Activated CD8-positive, alpha-beta T cell treated with anti-CD3 and anti-CD28 coated beads for 36 hours (primary cell): Measurements from ENCODE around the gene OTOGL. TPM values are rescaled to one million over a fixed set of nuclear protein-coding genes. Genes with fewer than 3 reads are reported as not detected.
"Not testable (repeated sequence)": the region's sequence is repeated elsewhere in the genome, so short reads cannot be mapped to it uniquely, and the experiment has no call there.

ENCODE experiments used
- ATAC-seq: fragments of 200-7000 bp; cut with Tn5 transposase; one replicate; pipeline ENCODE4 v1.10.0; 2021; ENCODE audit warnings: mild to moderate bottlenecking, moderate library complexity
- CTCF ChIA-PET: fragments of 350-600 bp; sonication (Branson Sonifier 250); formaldehyde crosslinking; loops from one replicate; lab custom pipeline; 2021; ENCODE audit warnings: antibody characterized with exemption; lab: Charles Lee
- POLR2A ChIA-PET: fragments of 350-600 bp; sonication (Branson Sonifier 250); formaldehyde crosslinking; loops from one replicate; lab custom pipeline; 2021; ENCODE audit warnings: antibody characterized with exemption; lab: Charles Lee
- DNase-seq: peaks from one replicate; pipeline ENCODE4 v3.0.0-alpha.2; 2020
- H3K27ac Mint-ChIP-seq: one replicate; pipeline ENCODE4 v1.8.0; 2021; ENCODE audit warnings: mild to moderate bottlenecking, mixed read lengths
- H3K27me3 Mint-ChIP-seq: one replicate; pipeline ENCODE4 v1.8.0; 2021; ENCODE audit warnings: mixed read lengths
- H3K36me3 Mint-ChIP-seq: one replicate; pipeline ENCODE4 v1.8.0; 2021; ENCODE audit warnings: low read depth, mixed read lengths
- H3K4me1 Mint-ChIP-seq: one replicate; pipeline ENCODE4 v1.8.0; 2021; ENCODE audit warnings: low read depth, mixed read lengths
- H3K4me3 Mint-ChIP-seq: one replicate; pipeline ENCODE4 v1.8.0; 2021; ENCODE audit warnings: mild to moderate bottlenecking, moderate library complexity, mixed read lengths
- H3K9me3 Mint-ChIP-seq: one replicate; pipeline ENCODE4 v1.8.0; 2021; ENCODE audit warnings: mixed read lengths
- CTCF ChIP-seq: fragments of 200-600 bp; IDR thresholded peaks from one replicate; pipeline ENCODE4 v1.8.0; 2022; ENCODE audit warnings: antibody characterized with exemption, mild to moderate bottlenecking
- intact Hi-C: fragments of 100-400 bp; cut with micrococcal nuclease; formaldehyde crosslinking; loops from one replicate; pipeline ENCODE4 v1.10.0; 2022
- total RNA-seq, 2 experiments: library from RNA; stranded (reverse); gene quantifications; one replicate each; pipeline ENCODE4 v1.2.3, GENCODE V29; 2021

Gene OTOGL
- total RNA-seq, 2 experiments from 2014 or later = not detected

- CTCF ChIA-PET = interaction anchor here (0.6 to 1.0 kb wide), 2 partner anchors 17 to 627 kb away, joined by 3 read pairs; no protein-coding TSS in a partner anchor
- DNase-seq (no peak), ATAC-seq (no peak)
- Mint-ChIP-seq H3K4me3 (no peak overlapping the region), H3K9me3 (no peaks in the 10 kb centered on the region), H3K27ac (no peak overlapping the region), H3K4me1 (no peaks in the 10 kb centered on the region), H3K27me3 (peaks cover 6% of the 10 kb centered on the region), H3K36me3 (no peaks in the 10 kb centered on the region)
- TF ChIP-seq CTCF = no peak
- POLR2A ChIA-PET = no interaction called here
- intact Hi-C loops = no loop called here
Observed at GRCh38 chr12:80211671-80212070, 112.3 kb downstream of the OTOGL start.

GRCh38 chr12:80212938-80213645 is 113.8 kb downstream of the OTOGL start:
- H3K4me1 Mint-ChIP-seq = no peaks in the 10 kb centered on the region
- intact Hi-C loops = no loop called here
- no peaks in the 10 kb centered on the region for H3K9me3 Mint-ChIP-seq
- no peak for ATAC-seq
- H3K4me3 Mint-ChIP-seq = no peak overlapping the region
- H3K27me3 Mint-ChIP-seq = peaks cover 6% of the 10 kb centered on the region
- ChIA-PET POLR2A (no interaction called here), CTCF (no interaction called here)
- no peak for DNase-seq
- no peak overlapping the region for H3K27ac Mint-ChIP-seq
- H3K36me3 Mint-ChIP-seq = no peaks in the 10 kb centered on the region
- TF ChIP-seq CTCF = no peak

- no peak for TF ChIP-seq CTCF
- H3K4me3 Mint-ChIP-seq = no peak overlapping the region
- no peak for ATAC-seq
Observed at GRCh38 chr12:80213871-80214270, 114.5 kb downstream of the OTOGL start.

GRCh38 chr12:80217011-80217535 is 117.7 kb downstream of the OTOGL start:
- Mint-ChIP-seq H3K36me3 (no peaks in the 10 kb centered on the region), H3K9me3 (no peaks in the 10 kb centered on the region), H3K4me1 (no peaks in the 10 kb centered on the region), H3K4me3 (no peak overlapping the region), H3K27me3 (peaks cover 6% of the 10 kb centered on the region), H3K27ac (no peak overlapping the region)
- DNase-seq (no peak), ATAC-seq (no peak)
- CTCF ChIA-PET = no interaction called here
- no peak for TF ChIP-seq CTCF
- intact Hi-C loops = no loop called here
- POLR2A ChIA-PET = no interaction called here

More at GRCh38 chr12:80213871-80214270, 114.5 kb downstream of the OTOGL start:
- POLR2A ChIA-PET = no interaction called here
- no peaks in the 10 kb centered on the region for H3K9me3 Mint-ChIP-seq
- intact Hi-C loops = no loop called here
- no peak overlapping the region for H3K27ac Mint-ChIP-seq
- no peak for DNase-seq
- H3K27me3 Mint-ChIP-seq = peaks cover 6% of the 10 kb centered on the region
- CTCF ChIA-PET = no interaction called here
- H3K4me1 Mint-ChIP-seq = no peaks in the 10 kb centered on the region
- H3K36me3 Mint-ChIP-seq = no peaks in the 10 kb centered on the region

DNA sequence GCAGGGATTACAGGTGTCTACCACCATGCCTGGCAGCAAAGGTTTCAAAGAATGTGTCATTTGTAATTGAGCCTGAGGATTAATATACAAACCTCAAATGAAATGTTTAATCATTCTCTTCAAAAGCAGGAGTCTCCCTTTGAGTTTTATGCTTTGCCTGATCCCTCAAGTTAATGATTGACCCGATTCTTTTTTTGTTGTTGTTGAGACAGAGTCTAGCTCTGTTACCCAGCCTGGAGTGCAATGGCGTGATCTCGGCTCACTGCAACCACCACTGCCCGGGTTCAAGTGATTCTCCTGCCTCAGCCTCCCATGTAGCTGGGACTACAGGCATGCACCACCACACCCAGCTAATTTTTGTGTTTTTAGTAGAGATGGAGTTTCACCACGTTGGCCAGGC is 119.6 kb downstream of the OTOGL start:
- ATAC-seq, H3K27ac Mint-ChIP-seq, H3K27me3 Mint-ChIP-seq, H3K4me3 Mint-ChIP-seq, H3K9me3 Mint-ChIP-seq, DNase-seq, intact Hi-C loops, H3K36me3 Mint-ChIP-seq, CTCF ChIA-PET, H3K4me1 Mint-ChIP-seq, POLR2A ChIA-PET: not testable (repeated sequence)
